ENCODE results near the gene HOXD11. TPM values are rescaled to one million over a fixed set of nuclear protein-coding genes. Genes with fewer than 3 reads are reported as not detected.

Gene HOXD11
- total RNA-seq, 2 donors from 2014 or later, result not detected

- H3K36me3 ChIP-seq (replicated peaks in 1 of 2; ENCODE audit: insufficient read depth in 1 of 2, low read depth in 2 of 2), result no peaks in the 10 kb centered on the region
- ATAC-seq, result no peak
- no peaks in the 10 kb centered on the region for H3K9me3 ChIP-seq
- 18 to 26% methylated on average over 29 of the region's 29 CpGs for WGBS, 2 donors
- H3K4me3 ChIP-seq, result no peak overlapping the region
- no peak for DNase-seq
- intact Hi-C loops (cut with DNase I), result loop anchor here (10.0 kb wide), 1 partner anchor 723 kb away; no protein-coding TSS in a partner anchor
- peaks cover 6 to 81% of the 10 kb centered on the region in 2 donors for H3K27me3 ChIP-seq
- H3K27ac ChIP-seq, result no peak overlapping the region
- TF ChIP-seq CTCF (IDR thresholded peaks at IDR 0.05), result no peak
- no peak for TF ChIP-seq POLR2A (IDR thresholded peaks at IDR 0.05)
- H3K4me1 ChIP-seq, result peaks cover 28% of the 10 kb centered on the region
Measured at GRCh38 chr2:176087330-176088047, 19.6 kb upstream of the HOXD11 start.

- ATAC-seq (peak; percentile 82), DNase-seq (peak; percentile 40 to 63 (median 56))
- H3K9me3 ChIP-seq, result no peaks in the 10 kb centered on the region
- 3 to 5% methylated on average over 28 to 49 of the region's 49 CpGs for WGBS, 2 donors
- no peak for TF ChIP-seq POLR2A (IDR thresholded peaks at IDR 0.05)
- peak; percentile 43 to 87 (median 62) for TF ChIP-seq CTCF (IDR thresholded peaks at IDR 0.05)
- H3K27me3 ChIP-seq, result peaks cover 6 to 81% of the 10 kb centered on the region in 2 donors
- H3K4me3 ChIP-seq, result no peak overlapping the region
- no peak overlapping the region for H3K27ac ChIP-seq
- peaks cover 36% of the 10 kb centered on the region for H3K4me1 ChIP-seq
- intact Hi-C loops (cut with DNase I), result loop anchor here (10.0 kb wide), 1 partner anchor 723 kb away; no protein-coding TSS in a partner anchor
- H3K36me3 ChIP-seq (replicated peaks in 1 of 2; ENCODE audit: insufficient read depth in 1 of 2, low read depth in 2 of 2), result no peaks in the 10 kb centered on the region
Measured at GRCh38 chr2:176088048-176088936, 18.8 kb upstream of the HOXD11 start.

GRCh38 chr2:176088937-176089842, 17.9 kb upstream of the HOXD11 start:
- ATAC-seq (no peak), DNase-seq (no peak)
- intact Hi-C loops (cut with DNase I), result loop anchor here (10.0 kb wide), 1 partner anchor 724 kb away; no protein-coding TSS in a partner anchor
- Histone ChIP-seq H3K4me1 (peaks cover 38% of the 10 kb centered on the region), H3K4me3 (no peak overlapping the region), H3K36me3 (replicated peaks in 1 of 2; ENCODE audit: insufficient read depth in 1 of 2, low read depth in 2 of 2) (no peaks in the 10 kb centered on the region), H3K27me3 (peaks cover 6 to 79% of the 10 kb centered on the region in 2 donors), H3K9me3 (no peaks in the 10 kb centered on the region), H3K27ac (no peak overlapping the region)
- TF ChIP-seq CTCF (IDR thresholded peaks at IDR 0.05), result no peak
- TF ChIP-seq POLR2A (IDR thresholded peaks at IDR 0.05), result no peak
- WGBS, 2 donors, result 4 to 7% methylated on average over 6 of the region's 6 CpGs

GRCh38 chr2:176089843-176090395, 17.2 kb upstream of the HOXD11 start:
- intact Hi-C loops (cut with DNase I), result loop anchor here (10.0 kb wide), 1 partner anchor 725 kb away; no protein-coding TSS in a partner anchor
- no peak for ATAC-seq
- Histone ChIP-seq H3K9me3 (no peaks in the 10 kb centered on the region), H3K36me3 (replicated peaks in 1 of 2; ENCODE audit: insufficient read depth in 1 of 2, low read depth in 2 of 2) (no peaks in the 10 kb centered on the region), H3K27me3 (peaks cover 6 to 78% of the 10 kb centered on the region in 2 donors), H3K4me1 (peaks cover 33% of the 10 kb centered on the region), H3K27ac (no peak overlapping the region), H3K4me3 (no peak overlapping the region)
- no peak for DNase-seq
- TF ChIP-seq CTCF (IDR thresholded peaks at IDR 0.05), result no peak
- TF ChIP-seq POLR2A (IDR thresholded peaks at IDR 0.05), result no peak

All from body of pancreas (tissue), 4 donors.